ENCODE results near the gene FLT4.

Gene FLT4

GRCh38 chr5:180625125-180625790 is 24.1 kb downstream of the FLT4 start:
- no peak for DNase-seq

DNA sequence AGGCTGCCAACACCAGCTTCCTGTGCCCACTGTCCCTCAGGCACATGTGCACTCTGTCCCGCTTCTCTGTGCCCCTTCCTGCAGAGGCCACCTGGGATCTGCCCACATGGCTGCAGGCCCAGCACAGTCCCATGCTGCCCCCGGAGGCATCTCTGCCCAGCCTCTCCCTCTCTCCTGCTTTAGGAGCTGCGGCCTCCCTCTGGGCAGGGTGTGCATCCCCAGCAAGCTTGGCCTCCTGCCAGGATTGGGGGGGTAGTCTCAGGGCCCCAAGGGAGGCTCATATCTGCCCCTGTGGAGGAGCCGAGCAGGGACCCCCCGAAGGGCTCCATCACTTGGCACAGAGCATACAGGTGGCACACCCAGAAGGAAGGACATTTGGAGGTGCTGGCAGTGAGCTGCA is 24.8 kb downstream of the FLT4 start:
- DNase-seq, result no peak

- no peak for DNase-seq
Observed at GRCh38 chr5:180623844-180624243, 25.6 kb downstream of the FLT4 start.

GRCh38 chr5:180623411-180623834 is 26.0 kb downstream of the FLT4 start:
- DNase-seq, result no peak

- DNase-seq, result no peak
Observed at GRCh38 chr5:180622910-180623309, 26.5 kb downstream of the FLT4 start.

GRCh38 chr5:180621311-180621710 is 28.1 kb downstream of the FLT4 start:
- DNase-seq, result no peak

- no peak for DNase-seq
Observed at GRCh38 chr5:180620014-180620413, 29.4 kb downstream of the FLT4 start.

GRCh38 chr5:180619563-180619915 is 29.9 kb downstream of the FLT4 start:
- DNase-seq, result no peak

DNA sequence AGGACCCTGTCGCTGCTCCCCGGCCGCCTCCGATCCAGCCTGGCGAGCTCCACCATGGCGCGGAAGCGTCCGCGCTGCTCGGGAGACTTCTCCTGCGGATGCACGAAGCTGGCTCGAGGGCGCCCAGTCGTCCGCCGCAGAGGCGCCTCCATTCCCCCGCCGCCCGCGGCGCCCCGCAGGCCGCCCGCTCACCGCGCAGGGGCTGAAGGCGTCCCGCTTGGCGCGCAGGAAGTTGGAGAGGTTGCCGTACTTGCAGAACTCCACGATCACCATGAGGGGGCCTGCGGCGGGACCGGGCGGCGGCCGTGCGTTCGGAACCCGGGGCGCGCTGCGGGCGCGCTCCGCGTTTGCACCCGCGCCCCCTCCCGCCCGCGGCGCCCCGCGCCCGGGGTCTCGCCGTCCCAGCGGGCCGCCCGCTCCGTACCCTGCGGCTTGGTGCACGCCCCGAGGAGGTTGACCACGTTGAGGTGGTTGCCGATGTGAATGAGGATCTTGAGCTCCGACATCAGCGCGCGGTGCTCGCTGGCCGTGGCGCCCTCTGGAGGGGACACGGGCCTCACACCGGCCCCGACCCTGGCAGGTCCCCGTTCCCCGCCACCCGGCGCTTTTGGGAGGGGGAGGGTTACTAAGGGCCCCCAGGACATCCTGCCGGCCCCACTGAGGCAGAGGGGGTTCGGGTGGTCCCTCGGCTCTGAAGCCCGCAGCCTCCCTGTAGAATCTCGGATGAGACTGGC is 30.4 kb downstream of the FLT4 start:
- peak; percentile 68 for DNase-seq

- DNase-seq, result no peak
Observed at GRCh38 chr5:180618487-180618828, 30.9 kb downstream of the FLT4 start.

GRCh38 chr5:180613814-180614188 is 35.6 kb downstream of the FLT4 start:
- DNase-seq, result no peak

DNA sequence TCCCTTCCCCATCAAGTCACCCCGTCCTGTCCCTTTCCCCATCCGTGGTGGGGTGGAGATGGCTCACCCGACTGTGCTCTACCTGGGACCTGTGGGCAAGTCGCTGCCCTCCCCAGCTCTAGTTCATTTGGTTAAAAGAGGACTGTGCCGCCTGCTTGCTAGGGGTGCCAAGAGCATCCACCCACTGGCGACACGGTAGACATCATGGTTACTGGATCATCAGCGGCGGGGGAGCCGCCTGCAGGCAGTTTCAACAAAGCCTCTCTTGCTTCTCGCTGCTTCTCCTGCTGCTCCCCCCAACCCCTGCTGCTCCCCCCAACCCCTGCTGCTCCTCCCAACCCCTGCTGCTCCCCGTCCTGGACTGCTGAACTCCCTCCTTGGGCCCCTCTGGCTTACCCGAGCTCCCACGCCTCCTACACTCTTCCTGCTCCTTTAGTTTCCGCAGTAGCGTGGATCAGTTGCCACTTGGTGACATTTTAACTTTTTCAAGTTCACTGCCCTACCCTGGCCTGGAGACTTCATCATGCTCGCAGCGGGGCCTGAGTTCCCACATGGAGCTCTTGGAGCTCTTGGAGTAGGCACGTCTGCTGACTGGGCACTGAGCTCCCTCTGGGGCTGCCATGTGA is 36.1 kb downstream of the FLT4 start:
- DNase-seq, result no peak

DNA sequence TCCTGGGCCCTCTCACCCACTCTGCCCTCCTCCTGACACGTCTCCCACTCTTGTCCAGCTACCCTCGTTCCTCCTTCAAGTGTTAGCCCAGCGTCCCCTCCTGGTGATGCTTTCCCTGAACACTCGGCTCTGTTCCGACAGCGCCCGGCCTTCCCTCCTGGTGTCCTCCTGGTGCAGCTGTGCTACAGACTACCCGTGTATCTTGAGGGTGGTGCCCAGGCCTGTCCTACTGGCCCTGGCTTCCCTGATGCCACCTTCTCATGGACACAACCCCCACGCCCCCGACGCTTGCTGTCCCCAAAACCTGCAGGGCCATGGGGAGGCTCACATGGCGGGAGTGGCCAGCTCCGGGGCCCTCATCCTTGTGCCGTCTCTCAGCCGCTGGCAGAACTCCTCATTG is 36.7 kb downstream of the FLT4 start:
- no peak for DNase-seq

DNA sequence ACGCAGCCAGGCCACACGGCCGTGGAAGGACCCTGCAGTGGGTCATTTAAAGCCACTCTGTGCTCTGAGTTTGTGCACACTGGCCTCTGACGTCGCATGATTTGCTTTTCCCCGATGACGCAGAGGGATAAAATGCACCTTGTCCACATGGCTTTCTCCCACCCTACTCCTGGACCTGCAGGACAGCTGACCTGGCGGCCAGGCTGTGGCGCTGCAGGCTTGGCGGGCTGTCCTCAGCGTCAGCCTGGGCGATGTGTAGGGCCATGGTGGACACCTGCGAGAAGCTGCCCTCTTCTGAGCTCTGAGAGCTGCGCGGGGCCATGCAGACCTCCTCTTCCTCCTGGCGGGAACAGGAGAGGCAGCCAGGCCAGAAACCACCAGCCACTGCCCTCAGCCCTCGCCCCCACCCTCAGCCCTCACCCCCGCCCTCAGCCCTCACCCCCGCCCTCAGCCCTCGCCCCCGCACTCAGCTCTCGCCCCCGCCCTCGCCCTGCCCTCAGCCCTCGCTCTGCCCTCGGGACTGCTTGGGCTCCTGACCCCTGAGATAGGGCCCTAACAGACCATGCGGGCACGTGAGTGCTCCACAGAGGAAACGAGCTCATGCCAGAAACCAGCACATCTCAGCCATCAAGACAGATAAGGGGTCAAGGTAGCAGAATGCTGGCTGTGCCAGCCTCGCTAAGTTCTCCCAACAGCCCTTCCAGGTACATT is 38.1 kb downstream of the FLT4 start:
- no peak for DNase-seq

- DNase-seq, result no peak
Observed at GRCh38 chr5:180609817-180610550, 39.4 kb downstream of the FLT4 start.

GRCh38 chr5:180609386-180609785 is 40.0 kb downstream of the FLT4 start:
- no peak for DNase-seq

DNA sequence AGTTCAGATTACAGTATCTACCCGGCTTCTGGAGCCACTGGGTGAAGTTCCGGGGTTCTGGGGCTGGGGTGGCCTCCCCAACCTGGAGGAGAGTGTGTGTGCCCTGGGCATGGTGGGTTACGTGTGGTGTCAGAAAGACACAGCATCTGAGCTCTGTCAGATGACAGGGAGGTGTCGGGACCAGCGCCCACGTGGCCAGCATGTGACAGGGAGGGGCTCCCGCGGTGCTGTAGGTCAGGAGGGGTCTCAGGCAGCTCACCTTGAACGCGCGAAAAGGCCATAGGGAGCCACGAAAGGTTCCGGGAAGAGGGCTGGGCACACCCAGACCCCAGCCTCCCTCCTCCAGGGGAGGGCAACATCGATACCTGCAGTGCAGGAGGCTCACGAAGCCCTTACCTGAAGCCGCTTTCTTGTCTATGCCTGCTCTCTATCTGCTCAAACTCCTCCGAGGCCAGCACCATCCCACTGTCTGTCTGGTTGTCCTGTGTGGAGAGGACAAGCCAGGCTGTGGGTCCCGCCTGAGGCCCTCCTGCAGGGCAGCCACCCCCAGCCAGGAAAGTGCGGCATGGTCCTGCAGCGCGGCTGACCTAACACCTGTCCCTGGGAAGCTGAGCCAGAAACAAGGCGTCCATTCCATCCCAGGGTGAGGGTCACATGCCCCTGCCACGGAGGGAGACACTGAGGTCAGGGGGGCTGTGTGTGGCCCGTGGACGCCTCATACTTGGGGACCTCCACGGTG is 40.7 kb downstream of the FLT4 start:
- DNase-seq, result no peak

DNA sequence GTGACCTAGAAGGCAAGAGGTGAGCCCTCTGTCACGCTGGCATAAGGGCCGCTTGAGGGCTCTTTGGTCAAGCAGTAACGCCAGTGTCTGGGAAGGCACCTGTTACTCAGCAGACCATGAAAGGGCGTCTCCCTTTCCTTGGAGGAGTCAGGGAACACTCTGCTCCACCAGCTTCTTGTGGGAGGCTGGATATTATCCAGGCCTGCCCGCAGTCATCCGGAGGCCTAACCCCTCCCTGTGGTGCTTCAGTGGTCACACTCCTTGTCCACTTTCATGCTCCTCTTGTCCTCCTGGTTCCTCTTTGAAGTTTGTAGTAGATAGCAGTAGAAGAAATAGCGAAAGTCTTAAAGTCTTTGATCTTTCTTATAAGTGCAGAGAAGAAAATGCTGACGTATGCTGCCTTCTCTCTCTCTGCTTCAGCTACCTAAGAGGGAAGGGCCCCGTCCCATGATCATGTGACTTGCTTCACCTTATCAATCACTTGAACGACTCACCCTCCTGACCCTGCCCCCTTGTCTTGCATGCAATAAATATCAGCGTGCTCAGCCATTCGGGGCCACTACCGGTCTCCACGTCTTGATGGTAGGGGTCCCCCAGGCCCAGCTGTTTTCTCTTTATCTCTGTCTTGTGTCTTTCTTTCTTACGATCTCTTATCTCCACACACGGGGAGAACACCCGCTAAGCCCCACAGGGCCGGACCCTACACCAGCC is 41.4 kb downstream of the FLT4 start:
- DNase-seq, result no peak

DNA sequence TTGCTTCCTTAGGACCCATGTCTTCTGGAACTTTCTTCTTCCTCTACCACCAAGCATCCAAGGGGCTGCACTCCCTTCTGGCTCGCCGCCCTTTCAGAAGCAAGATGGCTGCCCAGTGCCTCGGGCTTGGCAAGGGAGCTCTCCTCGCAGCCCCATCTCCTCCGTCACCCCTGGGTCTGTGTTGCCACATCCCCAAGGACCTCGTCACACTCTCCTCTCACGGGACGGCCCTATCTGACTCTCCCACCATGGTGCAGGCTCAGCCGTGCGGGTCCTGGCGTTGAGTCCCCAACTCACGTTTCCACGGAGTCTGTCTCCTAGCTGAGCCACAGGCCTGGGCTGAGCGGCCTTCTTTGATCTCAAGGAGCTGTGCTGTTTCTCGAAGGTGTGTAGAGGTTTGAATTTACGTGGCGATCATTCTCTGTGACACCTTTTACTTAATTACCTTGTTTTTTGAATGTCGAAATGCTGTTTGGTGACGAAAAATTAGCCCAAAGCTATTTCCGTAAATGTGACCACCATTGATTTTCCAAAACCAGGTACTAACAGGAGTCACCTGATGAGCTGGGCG is 43.1 kb downstream of the FLT4 start:
- no peak for DNase-seq

GRCh38 chr5:180605554-180606214 is 43.7 kb downstream of the FLT4 start:
- DNase-seq, result peak; percentile 83

DNA sequence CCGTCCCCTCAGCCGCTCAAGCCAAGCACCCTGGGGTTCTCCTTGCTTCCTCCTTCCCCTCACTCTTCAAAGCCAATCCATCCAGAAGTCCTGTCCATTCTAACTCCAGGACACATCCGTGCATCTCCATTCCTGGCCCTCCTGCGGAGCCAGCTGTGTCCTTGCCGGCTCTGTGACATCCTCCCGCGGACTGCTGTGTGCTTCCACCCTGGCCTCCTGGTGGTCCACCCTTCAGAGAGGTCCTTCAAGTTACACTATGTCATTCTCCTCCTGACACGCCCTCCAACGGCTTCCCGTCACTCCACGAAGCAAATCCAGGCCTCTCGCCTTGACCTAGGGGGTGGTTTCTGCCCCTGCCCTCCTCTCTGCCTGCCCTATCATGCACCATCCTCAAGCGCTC is 45.1 kb downstream of the FLT4 start:
- DNase-seq, result no peak
